Measurements from ENCODE around the gene PSMB3. TPM values are rescaled to one million over a fixed set of nuclear protein-coding genes. Genes with fewer than 3 reads are reported as not detected.
A peak's percentile ranks its signal among the peaks of the same experiment; 100 is the strongest.

Gene PSMB3
- total and polyA plus RNA-seq, 9 of the 15 experiments (the other 6 are each of a cell fraction or from before 2014, with no cell fraction given): 460 to 2,775 (median 574) TPM

GRCh38 chr17:38743556-38744171 lies 8.9 kb upstream of the PSMB3 start:
- WGBS (ENCODE audit: insufficient coverage, low coverage, missing lambda C conversion rate): 70% methylated on average over 4 of the region's 4 CpGs
- TF ChIP-seq BCLAF1 (IDR thresholded peaks at IDR 0.05; ENCODE audit: borderline replicate concordance in 1 of 2, control insufficient read depth in 1 of 2, low read depth in 2 of 2, low read length in 1 of 2) (no peak), DIDO1 (tag; IDR thresholded peaks at IDR 0.05; ENCODE audit: low read depth) (no peak), PRDM10 (IDR thresholded peaks at IDR 0.05; ENCODE audit: partially characterized antibody) (peak; percentile 79), ZNF668 (CRISPR knock-in tag; IDR thresholded peaks at IDR 0.05) (no peak), BRD9 (IDR thresholded peaks at IDR 0.05; ENCODE audit: low read depth, partially characterized antibody) (no peak), ERF (CRISPR knock-in tag; IDR thresholded peaks at IDR 0.05) (no peak), ATF3 (IDR thresholded peaks at IDR 0.05) (no peak), ATF3 (CRISPR knock-in tag; conservative IDR thresholded peaks at IDR 0.05) (no peak), RFX1 (IDR thresholded peaks at IDR 0.05) (peak; percentile 48; the same call in 1 of the 2 replicates)
- Histone ChIP-seq H3K9me1 (ENCODE audit: control insufficient read depth, insufficient read depth, low read length) (peaks cover 7% of the 10 kb centered on the region), H3K36me3 (ENCODE audit: control insufficient read depth, insufficient read depth, low read length) (peaks cover 29% of the 10 kb centered on the region; the same call in 2 of the 3 replicates), H3K27ac (ENCODE audit: extremely low read depth, low read depth, low read length) (no peak overlapping the region), H3K79me2 (ENCODE audit: control insufficient read depth, insufficient read depth, low read length) (peaks cover 67% of the 10 kb centered on the region), H3K4me1 (replicated peaks in 1 of 2; ENCODE audit: control insufficient read depth in 2 of 2, insufficient read depth in 2 of 2, low read length in 2 of 2) (peaks cover 19 to 48% of the 10 kb centered on the region in 2 experiments), H3K9ac (ENCODE audit: insufficient read depth in 1 of 2, low read depth in 2 of 2, low read length in 2 of 2) (peak overlapping the region in 1 of 2 experiments; percentile 55; a peak in 1 of 4 replicates), H3K4me3 (no peak overlapping the region), H3K4me2 (ENCODE audit: insufficient read depth, low read length) (no peak overlapping the region), H2AFZ (ENCODE audit: low read depth, low read length) (no peak overlapping the region), H3K9me3 (replicated peaks; ENCODE audit: control insufficient read depth, insufficient read depth, low read depth, low read length) (no peaks in the 10 kb centered on the region), H4K20me1 (replicated peaks; ENCODE audit: control insufficient read depth, insufficient read depth, low read length) (peaks cover 13% of the 10 kb centered on the region), H3K27me3 (ENCODE audit: control insufficient read depth in 2 of 2, insufficient read depth in 2 of 2, low read length in 2 of 2) (no peaks in the 10 kb centered on the region)
- no TSS peak for BruUV-seq (replicated peaks)
- no peak for DNase-seq (ENCODE audit: extremely low read depth in 1 of 4, low spot score in 3 of 4)
- in situ Hi-C loops (cut with MboI): no loop called here
- FAIRE-seq: no peak
- POLR2A ChIA-PET: interaction anchor here (1.0 to 1.6 kb wide), 2 partner anchors 12 to 128 kb away, joined by 4 to 6 read pairs; no protein-coding TSS in a partner anchor
- ATAC-seq: no peak
- intact Hi-C loops (cut with micrococcal nuclease): no loop called here
- CTCF ChIA-PET (ENCODE audit: low intra/inter-chr PET ratio): no interaction called here

All from K562 (cell line).